Epithelial cell of esophagus (primary cell): Measurements from ENCODE around the gene ZFP42.

ENCODE experiments used
- DNase-seq: peaks from one replicate; pipeline ENCODE4 v3.0.0; 2010; ENCODE audit warnings: low read depth
- H3K4me3 ChIP-seq: 2 replicates; pipeline ENCODE4 v1.5.1; 2011; ENCODE audit warnings: mild to moderate bottlenecking, low read length, control low read depth
- TF ChIP-seq, protein P1 (sequence below): IDR thresholded peaks from 2 replicates; pipeline ENCODE4 v1.5.1; 2011; ENCODE audit warnings: low read depth, mild to moderate bottlenecking, low read length, control low read depth, inconsistent platforms; ENCODE audit not compliant: insufficient read depth; ENCODE audit errors: missing control alignments

ZFP42 gene

DNA sequence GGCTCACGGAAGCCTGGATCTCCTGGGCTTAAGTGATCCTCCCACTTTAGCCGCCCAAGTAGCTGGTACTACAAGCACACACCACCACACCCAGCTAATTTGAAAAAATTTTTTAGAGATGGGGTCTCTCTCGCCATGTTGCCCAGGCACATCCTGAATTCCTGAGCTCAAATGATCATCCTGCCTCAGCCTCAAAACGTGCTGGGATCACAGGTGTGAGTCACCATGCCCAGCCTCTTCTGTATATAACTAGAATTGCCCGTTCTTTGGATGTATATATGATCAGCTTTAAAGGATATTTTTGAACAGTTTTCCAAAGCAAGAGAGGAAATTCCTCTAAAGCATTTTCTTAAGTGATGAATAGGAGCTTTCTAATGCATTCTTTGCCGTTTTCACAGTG lies 22.7 kb downstream of the ZFP42 start:
- TF ChIP-seq, protein P1, sequence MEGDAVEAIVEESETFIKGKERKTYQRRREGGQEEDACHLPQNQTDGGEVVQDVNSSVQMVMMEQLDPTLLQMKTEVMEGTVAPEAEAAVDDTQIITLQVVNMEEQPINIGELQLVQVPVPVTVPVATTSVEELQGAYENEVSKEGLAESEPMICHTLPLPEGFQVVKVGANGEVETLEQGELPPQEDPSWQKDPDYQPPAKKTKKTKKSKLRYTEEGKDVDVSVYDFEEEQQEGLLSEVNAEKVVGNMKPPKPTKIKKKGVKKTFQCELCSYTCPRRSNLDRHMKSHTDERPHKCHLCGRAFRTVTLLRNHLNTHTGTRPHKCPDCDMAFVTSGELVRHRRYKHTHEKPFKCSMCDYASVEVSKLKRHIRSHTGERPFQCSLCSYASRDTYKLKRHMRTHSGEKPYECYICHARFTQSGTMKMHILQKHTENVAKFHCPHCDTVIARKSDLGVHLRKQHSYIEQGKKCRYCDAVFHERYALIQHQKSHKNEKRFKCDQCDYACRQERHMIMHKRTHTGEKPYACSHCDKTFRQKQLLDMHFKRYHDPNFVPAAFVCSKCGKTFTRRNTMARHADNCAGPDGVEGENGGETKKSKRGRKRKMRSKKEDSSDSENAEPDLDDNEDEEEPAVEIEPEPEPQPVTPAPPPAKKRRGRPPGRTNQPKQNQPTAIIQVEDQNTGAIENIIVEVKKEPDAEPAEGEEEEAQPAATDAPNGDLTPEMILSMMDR, result no peak
- H3K4me3 ChIP-seq, result no peak overlapping the region
- DNase-seq, result peak; percentile 21

DNA sequence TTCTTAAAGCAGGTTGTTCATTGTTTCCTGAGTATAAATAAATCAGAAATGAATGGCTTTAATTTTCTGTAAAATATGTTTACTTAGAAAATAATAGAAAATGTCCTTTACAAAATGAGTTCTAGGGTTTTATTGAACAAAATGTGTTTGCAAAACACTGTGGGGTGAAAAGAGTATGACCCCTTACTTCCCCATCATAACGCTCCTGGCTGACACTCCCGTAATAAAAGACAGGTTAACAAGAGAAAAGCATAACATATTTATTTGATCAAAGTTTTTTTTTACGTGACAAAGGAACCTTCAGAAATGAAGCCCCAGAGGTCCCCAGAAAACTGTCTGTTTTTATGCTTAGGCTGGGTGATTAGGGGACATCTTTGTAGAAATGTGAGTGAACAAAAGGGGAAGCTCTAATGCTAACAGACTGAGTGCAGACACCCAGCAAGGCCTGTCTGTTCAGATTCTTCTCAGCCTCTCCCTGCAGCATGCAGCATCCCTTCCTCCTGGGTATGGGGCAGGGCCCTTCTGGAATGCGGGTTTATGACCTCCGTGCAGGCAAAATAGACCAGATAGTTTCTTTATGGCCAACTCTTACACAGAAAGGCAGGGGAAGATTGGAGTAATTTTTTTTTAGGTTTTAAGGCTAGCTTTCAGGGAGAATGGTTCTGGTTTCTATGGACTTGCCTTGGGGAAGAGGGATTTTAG lies 26.1 kb downstream of the ZFP42 start:
- TF ChIP-seq, protein P1, result no peak
- H3K4me3 ChIP-seq, result no peak overlapping the region
- peak; percentile 54 for DNase-seq

DNA sequence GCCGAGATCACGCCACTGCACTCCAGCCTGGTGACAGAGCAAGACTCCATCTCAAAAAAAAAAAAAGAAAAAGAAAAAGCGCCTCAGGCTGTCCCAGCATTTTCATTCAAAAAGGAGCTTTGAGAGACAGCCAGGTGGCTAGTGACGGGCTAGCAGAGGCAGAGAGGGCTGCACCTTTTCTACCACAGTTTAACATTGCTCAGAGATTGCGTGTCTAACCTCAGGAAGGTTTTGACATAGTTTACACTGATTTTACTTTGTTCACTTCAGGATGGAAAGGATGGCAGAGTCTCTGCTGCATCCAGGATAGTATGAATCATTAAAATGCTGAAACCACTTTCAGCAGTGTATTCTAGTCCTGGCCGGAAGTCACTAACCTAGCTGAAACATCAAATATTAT lies 28.1 kb downstream of the ZFP42 start:
- no peak overlapping the region for H3K4me3 ChIP-seq
- TF ChIP-seq, protein P1, result no peak
- peak; percentile 64 for DNase-seq

DNA sequence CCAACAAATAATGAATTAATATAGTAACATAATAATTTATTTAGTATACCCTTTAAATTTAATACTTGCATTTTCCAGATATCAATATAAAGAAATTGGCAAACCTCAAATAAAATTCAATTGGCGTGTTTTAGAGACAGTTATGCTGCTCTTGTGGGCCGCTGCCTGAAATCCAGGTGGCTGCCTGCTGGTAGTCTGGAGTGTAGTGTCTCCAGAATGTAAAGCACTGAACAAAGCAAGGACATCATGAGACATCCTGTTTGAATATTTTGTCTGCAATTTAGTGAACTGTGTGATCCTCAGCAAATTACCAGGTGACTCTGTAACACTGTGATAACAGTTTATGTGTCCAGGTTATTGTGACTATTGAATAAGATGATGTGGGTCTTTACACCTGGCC lies 29.9 kb downstream of the ZFP42 start:
- no peak for DNase-seq
- H3K4me3 ChIP-seq, result no peak overlapping the region
- TF ChIP-seq, protein P1, result no peak

DNA sequence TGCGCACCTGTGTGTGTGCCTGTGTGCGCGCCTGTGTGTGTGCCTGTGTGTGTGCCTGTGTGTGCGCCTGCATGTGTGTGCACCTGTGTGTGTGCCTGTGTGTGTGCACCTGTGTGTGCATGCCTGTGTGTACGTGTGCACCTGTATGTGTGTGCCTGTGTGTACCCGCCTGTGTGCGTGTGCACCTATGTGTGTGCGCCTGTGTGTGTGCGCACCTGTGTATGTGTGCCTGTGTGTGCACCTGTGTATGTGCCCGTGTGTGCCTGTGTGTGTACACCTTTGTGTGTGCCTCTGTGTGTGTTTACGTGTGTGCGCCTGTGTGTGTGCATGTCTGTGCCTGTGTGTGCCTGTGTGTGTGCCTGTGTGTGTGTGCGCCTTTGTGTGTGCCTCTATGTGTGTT lies 33.5 kb downstream of the ZFP42 start:
- no peak for DNase-seq
- H3K4me3 ChIP-seq, result no peak overlapping the region
- TF ChIP-seq, protein P1, result no peak

DNA sequence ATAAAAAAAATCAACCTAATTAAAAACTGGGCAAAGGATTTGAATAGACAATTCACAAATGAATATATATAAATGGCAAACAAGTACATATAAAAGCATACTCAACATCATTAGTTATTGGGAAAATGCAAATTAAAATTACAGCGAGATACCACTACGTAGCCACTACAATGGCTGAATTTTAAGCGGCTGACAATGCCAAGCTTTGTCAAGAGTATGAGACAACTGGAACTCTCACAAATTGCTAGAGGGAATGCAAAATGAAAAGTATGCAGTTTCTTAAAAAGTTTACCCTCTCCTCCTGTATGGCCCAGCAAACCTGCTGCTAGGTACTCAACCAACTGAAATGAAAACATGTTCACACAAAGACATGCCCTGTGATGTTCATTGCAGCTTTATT lies 34.8 kb downstream of the ZFP42 start:
- TF ChIP-seq, protein P1, result no peak
- no peak overlapping the region for H3K4me3 ChIP-seq
- DNase-seq, result no peak

DNA sequence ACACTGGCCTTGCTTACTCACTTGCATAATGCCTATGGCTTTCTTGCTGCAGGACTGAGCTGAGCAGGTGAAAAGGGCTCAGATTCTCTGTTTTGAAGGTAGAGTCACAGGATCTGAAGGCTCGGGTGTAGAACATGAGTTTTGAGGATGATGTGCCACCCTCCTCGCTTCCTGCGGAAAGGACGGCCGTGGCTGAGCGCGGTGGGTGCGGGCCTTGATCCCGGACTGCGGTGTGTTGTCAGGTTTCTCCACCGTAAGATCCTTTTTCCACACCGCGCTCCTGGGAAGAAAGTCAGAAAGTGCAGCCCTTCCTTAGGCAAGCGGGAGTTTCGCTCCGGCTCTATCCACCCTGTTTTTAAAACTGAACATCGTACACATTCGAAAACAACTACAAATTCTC lies 36.2 kb downstream of the ZFP42 start:
- DNase-seq, result no peak
- no peak overlapping the region for H3K4me3 ChIP-seq
- TF ChIP-seq, protein P1, result no peak
